Measurements from ENCODE around the gene TRABD.

Gene TRABD

DNA sequence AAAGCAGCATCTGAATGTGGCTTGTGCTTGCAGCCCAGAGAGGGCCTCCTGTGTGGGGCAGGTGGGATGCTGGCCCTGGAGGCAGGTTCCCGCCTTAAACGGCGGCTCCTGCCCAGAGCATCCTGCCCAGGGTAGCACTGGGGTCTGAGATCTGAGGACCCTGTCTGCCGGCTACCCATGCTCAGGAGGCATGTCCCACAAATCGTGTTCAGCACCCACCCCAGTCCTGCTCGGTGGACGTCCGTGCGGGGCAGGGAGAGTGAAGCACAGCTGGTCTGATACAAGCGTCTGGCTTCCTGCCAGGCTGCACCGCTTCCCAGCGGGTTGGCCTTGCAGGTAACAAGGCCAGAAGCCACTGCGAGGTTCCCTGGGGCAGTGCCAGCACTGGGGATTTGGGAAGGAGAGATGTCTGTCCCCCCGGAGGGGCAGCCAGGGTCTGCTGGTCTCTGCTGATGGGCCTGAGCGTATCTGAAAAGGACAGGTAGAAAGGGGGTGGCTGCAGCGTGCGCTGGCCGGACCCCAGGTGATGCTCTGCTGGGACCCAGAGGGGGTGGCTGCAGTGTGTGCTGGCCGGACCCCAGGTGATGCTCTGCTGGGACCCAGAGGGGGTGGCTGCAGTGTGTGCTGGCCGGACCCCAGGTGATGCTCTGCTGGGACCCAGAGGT, 3.6 kb downstream of the TRABD start:
- no peak for DNase-seq (ENCODE audit: low spot score)

DNA sequence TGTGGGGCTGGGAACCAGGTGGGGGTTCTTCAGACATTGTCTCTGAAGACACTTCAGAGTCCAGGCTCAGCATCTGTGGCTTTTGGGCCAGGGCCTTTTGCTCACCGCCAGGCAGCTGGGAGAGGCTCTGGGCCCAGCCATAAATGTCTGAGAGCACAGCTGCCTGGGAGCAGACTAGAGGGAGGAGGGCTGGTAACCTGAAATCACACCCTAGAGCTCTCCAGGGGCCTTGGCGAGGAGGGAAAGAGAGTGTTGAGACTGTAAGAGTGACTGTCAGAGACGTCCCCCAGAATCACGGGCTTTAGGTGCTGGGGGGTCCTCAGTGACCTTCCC, 4.1 kb downstream of the TRABD start:
- DNase-seq (ENCODE audit: low spot score) = no peak

DNA sequence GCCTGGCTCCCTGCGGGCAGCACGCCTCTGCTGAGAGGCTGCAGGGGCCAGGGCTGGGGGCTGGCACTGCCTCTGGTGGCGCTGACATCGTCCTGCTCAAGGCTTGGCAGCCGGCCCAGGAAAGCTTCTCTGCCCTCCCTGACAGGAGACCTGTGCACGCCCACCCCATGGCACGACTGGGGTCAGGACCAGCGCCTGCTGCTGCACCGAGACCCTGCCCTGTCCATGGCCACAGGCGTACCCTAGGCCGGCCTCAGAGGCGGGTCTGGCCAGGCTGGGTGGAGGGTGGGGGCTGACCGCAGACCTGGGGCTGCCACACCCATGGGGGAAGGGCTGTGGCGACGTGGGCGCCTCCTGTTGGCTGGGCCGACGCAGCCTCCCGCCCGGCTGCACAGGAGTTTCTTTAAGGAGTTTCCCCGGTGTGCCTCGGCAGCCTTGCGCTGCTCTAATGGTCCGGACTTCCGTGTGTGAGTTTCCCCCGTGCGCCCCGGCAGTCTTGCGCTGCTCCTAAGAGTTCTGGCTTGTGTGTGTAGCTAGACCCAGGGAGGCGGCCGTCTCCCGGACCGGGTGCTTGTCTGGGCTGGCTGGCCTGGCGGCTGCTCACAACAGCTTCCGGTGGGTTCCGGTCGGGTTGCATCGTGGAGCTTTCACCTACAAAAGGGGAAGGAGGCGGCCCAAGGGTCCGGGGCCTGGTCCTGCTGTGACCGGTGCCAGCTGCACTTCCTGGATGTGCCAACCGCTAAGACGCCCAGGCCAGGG, 4.6 kb downstream of the TRABD start:
- DNase-seq (ENCODE audit: low spot score) = no peak

DNA sequence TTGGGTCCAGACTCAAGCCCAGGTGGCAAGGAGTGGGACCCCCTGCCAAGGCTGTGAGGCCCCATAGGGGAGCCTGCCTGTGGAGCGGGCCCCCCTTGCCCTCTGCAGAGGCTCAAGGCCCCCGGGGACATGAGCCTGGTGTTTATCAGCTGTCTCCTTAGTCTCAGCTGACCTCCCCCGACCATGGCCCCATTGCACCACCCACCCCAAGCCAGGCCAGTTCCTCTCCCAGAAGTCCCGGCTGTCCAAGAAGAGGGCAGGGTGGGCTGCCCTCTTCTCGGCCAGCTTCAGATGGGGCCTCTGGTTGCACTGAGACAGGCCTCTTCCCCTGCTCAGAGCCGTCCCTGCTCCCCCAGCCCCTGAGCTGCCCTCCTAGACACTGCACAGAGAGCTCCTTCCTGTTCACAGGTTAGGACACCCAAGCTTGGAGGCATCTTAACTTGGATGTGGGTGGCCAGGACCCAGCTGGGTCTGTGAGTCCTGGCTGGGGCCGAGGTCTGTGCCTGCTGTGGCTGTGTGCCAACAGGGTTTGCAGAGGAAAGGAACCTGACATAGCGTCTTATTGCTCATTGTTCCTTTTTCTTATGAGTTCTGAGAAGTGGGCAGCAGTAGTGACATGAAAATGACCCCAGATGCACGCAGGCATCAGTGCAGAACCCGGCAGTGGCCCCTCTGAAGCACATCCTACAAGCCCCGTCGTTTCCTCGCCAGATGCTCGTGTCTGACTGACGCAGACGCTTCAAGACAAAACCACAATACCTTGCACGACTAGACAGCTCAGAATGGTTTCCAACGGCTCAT, 5.4 kb downstream of the TRABD start:
- no peak for DNase-seq (ENCODE audit: low spot score)

DNA sequence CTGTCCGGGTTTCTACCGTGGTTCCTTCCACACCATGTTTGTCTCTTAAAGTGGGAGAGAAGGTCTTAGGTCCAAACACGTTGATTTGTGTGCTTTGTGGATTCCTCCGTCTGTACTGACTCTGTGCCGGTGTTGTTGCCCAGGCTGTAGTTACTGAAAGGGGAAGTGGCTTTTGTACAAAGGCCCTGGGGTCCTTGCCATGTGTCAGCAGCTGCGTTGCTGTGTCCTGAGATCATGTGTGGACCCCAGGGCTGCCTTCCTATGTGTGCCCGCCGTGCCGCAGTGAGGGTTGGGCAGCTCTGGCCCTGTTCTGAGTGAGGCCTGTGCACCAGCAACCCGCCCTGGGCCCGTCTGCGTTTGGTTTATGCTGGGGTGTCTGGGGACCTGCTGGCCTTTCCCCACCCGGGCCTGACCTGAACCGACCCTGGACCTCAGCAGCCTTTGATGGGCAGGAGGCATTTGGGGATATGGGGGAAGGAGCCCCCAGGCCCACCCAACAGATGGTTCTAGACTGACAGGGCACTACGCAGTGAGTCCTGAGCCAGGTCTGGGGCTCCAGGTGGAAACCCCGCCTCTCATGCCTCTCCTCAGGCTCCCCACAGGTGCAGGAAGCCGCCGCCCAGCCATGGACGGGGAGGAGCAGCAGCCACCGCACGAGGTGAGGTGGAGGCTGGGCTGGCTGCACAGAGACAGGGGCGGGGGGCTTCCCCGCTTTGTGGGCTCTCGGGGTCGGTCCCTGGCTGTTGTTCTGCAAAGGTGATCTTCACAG, 6.9 kb downstream of the TRABD start:
- no peak for DNase-seq (ENCODE audit: low spot score)

DNA sequence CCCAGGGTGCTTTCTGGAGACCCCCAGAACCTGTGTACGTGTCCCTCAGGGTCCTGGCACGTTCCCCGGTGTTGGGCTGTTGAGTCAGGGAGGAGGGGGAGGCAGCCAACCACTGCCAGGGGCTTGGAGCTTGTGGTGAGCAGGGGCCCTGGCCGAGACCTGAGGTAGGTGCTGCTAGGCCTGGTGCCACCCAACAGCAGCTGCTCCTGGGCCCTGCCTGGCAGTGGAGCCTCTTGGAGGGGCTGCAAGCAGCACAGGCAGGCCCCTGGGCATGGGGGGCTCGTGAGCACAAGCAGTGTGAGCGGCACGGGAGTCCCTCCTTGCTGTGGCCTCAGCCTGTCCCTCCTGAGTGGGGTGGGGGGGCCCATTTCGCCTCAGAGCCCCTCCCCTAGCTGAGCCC, 7.9 kb downstream of the TRABD start:
- DNase-seq (ENCODE audit: low spot score) = no peak

DNA sequence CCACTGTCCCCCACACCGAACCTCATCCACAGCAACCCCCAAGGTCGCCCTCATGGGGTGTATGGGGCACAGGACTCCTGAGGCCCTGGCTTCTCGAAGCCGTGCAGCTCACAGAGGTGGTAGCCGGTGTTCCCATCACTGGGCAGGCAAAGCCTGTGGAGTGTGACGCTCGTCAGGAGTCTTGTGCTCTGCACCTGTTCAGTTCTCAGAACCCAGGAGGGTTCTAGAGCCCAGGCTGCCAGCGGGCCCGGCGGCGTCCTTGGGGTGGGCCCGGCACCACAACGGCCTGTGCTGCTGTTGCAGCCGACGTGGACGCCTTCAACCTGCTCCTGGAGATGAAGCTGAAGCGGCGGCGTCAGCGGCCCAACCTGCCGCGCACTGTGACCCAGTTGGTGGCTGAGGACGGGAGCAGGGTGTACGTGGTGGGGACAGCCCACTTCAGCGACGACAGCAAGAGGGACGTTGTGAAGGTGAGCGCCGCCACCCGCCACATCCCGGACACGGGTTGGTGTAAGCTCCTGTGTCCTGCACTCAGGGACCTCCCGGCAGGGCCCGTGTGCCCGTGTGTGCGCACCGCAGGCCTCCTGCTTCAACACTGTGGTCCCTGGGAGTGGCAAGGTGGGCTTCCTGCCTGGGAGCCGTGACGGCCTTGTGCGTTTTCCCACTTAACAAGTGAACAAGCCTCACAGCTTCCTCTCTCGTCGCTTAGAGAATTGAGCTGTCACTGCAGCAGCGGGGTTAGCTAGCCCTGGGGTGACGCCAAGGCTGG, 8.5 kb downstream of the TRABD start:
- DNase-seq (ENCODE audit: low spot score) = no peak

DNA sequence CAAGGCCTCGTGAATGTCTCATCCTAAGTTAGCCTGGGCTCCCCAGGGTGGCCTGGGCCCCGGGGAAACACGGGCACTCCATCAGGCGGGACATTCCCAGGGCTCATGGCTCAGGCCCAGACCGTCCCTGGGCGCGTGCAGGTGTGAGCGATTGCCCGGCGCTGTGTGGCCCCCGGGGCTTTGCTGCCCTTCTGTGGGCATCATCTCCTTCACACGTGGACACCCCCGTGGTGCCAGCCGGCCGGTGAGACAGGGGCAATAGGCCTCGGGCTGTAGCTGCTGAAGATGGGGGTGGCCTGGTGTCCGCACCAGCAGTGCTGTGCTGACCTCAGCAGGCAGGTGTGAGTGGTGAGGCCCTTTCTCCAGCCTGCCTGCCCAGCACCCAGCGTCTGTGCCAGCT, 10.5 kb downstream of the TRABD start:
- no peak for DNase-seq (ENCODE audit: low spot score)

DNA sequence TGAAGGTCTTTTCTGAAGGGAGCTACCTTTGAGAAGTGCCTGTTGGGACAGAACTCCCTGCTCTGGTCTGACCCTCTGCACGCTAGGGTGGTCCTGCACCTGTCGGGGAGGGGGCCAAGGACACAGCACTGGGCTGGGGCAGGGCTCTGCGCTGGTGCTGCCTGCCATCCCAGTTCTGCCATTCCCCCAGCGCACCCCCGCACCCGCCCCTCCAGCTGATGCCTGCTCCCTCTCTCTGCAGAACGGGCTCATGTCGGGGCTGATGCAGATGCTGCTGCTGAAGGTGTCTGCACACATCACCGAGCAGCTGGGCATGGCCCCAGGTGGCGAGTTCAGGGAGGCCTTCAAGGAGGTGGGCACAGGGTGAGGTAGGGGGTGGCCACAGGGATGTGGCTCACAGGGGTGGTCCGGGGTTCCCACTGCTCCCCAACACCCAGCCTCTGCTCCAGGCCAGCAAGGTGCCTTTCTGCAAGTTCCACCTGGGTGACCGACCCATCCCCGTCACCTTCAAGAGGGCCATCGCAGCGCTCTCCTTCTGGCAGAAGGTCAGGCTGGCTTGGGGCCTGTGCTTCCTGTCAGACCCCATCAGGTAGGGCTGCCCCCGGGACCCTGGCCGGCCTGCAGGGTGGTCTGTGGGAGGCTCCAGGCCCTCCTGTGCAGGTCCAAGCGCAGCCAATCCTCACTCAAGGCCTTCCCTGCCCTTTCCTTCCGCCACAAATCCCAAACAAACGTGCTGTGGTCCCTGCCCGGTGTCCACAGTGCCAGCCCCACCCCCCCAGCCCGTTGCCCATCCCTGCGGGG, 11.5 kb downstream of the TRABD start:
- no peak for DNase-seq (ENCODE audit: low spot score)

DNA sequence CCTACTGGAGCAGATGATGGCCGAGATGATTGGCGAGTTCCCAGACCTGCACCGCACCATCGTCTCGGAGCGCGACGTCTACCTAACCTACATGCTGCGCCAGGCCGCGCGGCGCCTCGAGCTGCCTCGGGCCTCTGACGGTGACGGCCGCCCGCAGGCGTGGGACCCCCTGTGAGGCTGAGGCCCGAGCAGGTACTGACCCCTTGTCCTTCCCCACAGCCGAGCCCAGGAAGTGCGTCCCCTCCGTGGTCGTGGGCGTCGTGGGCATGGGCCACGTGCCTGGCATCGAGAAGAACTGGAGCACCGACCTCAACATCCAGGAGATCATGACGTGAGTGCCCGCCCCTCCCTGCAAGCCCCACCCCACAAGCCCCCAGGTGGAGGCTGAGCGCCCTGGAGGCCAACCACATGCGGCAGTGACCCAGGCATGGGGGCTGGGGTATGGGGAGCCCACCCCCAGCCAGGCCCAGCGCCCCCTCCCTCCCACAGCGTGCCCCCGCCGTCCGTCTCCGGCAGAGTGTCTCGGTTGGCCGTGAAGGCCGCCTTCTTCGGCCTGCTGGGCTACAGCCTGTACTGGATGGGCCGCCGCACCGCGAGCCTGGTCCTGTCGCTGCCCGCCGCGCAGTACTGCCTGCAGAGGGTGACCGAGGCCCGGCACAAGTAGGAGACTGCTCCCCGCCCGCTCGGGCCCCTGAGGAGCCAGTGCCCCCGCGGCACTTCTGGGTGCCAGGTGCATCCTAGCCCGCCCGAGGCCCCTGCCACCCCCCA, 12.3 kb downstream of the TRABD start:
- no peak for DNase-seq (ENCODE audit: low spot score)

DNA sequence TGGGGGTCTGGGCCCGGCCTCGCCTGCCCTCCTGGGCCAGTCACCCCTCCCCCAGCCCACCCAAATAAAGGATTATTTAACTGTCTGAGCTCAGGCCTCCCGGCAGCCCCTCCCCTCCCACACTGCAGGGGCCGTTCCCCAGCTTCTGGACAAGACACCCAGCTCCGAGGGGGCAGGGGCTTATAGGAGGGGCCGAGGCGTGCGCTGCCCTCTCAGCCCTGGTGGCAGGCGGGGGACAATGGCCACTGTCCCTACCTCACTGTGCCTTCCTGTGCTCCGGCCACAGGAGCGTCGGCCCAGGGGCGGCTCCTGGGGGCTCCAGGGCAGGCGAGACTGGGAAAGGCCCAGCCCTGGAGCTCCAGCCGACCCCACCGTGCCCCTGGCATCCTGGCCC, 12.9 kb downstream of the TRABD start:
- DNase-seq (ENCODE audit: low spot score) = no peak

DNA sequence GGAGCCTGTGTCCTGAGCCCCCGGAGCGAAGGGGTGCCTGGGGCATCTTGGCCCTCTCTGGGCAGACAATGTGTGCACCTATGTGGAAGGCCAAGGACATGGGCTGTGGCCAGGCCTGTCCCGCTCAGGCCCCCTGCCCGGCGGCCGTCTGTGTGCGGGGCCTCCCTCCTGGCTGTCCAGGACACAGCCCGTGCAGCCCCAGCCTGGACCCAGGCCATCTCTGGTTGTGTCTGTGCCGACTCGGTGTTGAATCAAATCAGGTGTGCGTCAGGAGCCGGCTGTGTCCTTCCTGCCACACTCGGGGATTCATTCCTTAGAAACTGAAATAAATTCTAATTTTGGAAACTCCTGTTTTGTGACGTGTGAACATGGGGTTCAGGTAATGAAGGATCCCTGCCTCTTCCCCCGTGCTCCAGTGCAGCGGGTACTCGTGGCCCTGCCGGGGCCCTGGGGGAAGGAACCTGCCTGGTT, 13.6 kb downstream of the TRABD start:
- peak; percentile 50 for DNase-seq (ENCODE audit: low spot score)

DNA sequence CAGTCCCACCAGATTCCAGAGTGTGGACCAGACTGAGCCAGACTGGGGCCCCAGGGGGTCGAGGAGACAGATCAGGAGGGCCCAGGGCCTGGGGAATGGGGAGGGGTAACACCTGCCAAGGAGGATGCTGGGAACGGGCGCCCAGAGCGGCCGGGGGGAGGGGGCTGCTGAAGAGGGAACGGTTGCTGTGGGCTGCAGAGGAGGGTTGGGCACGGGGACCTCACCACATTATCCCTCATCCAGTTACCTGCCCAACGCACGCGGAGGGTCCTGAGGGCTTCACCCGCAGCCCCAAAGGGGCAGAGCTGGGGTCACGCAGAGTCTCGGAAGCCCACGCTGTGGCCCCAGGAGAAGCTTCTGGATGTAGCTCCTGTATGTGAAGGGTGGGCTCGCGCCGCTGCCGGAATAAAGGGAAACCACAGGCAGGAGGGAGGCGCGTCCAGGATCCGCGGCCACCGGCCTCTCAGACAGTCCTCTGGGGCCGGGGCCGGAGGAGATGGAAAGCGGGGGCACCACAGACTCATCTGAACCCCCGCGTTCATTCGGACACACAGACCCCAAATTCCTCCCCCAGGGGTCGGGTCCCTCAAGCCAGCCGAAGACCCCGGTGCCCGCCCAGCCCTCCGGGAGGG, 14.2 kb downstream of the TRABD start:
- DNase-seq (ENCODE audit: low spot score) = no peak

DNA sequence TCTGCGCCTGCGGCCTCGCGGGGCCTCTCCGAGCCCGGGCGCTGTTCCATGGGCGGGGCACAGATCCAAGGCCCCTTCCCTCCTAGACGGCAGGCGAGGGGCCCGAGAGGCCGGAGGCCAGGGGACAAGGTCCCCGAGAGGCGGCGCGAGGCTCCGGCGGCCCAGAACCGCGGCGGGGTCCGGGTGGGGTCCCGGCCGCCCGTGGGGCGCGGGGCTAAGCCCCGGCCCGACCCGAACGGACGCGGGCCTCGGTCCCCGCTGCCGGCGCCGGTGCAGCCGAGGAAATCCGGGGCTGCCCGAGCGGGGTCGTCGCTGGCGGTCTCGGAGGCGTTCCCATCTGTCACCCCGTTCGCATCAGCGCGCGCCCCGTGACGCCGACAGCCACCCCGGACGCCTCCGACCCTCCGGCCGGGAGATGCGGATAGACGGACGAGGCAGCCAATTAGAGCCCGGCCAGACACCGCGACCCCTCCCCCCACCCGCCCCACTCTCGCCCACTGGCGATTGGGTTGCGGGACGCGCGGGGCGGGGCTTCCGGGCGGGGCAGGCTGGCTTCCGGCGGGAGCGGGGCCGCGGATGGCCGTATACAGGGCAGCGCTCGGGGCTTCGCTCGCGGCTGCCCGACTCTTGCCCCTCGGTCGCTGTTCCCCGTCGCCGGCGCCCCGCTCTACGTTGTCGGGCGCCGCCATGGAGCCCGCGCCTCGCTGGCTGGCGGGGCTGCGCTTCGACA, 14.9 kb downstream of the TRABD start, which contains the start of gene SELENOO:
Gene SELENOO, plus strand, starts transcription at position 551 of the 730 bp plus-strand sequence. Its CDS starts 26 bp downstream, at position 577.
- peak; percentile 91 for DNase-seq (ENCODE audit: low spot score)

DNA sequence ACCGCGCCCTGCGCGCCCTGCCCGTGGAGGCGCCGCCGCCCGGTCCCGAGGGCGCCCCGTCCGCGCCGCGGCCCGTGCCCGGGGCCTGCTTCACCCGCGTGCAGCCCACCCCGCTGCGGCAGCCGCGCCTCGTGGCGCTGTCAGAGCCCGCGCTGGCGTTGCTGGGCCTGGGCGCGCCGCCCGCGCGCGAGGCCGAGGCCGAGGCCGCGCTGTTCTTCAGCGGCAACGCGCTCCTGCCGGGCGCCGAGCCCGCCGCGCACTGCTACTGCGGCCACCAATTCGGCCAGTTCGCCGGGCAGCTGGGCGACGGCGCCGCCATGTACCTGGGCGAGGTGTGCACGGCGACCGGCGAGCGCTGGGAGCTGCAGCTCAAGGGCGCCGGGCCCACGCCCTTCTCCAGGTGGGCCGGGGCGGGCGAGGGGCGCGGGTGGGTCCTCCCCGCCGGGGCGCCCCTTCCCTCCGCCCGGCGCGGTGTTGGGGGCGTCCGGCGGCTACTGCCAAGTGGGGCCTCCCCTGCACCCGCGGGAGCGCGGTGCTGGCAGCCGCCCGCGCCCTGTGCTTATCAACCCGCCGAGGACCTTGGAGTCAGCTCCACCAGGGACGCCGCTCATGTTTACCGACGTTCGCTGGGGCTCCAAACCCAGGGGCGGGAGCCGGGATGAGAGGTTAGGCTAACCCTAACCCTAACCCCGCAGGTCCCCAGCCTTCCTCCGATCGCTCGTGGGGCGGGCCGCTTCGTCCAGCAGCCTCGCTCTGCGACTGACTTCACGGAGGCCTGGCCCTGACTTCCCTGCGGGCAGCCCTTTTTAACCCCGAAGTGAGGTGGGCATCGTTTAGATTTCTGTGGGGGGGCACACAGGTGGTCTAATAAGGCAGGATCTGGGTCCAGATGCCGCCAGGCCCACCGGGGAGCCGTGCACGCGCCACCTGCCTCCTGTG, 15.7 kb downstream of the TRABD start:
- no peak for DNase-seq (ENCODE audit: low spot score)

DNA sequence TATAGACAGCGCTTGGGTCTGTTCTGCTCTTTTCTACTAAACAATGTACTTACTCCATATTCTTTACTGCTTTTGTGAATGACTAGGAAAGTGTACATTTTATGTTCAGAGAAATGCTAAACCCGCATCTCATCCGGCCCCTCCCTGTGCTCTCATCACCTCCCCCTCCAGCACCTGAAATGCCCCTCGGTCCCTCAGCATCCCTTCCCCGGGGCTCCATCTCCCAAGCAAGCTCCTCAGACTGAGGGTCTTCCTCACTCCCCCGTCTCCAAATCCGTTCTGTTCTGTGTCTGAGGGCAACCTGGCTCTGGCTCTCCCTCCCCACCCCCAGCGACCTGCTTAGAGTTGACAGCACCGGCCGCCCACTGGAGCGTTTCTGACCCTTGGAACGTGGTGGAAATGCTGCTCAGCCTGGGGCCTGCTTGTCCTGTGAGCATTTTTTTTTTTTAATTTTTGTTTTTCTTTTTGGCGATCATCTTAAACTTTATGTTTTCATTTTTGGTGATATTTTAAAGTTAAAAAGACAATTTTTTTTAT, 16.5 kb downstream of the TRABD start:
- DNase-seq (ENCODE audit: low spot score) = no peak

DNA sequence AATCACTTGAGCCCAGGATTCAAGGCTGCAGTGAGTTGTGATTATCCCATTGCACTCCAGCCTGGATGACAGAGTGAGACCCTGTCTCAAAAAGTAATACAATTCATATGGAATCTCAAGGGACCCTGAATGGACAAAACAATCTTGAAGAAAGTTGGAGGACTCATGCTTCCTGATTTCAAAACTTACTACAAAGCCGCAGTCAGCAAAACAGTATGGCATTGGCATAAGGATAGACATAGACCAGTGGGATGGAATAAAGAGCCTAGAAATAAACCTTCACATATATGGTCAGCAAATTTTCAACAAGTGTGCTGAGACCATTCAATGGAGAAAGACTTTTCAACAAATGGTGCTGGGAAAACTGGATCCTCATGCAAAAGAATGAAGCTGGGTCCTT, 17.6 kb downstream of the TRABD start:
- no peak for DNase-seq (ENCODE audit: low spot score)

All from putamen (tissue), 1 donor.